Neutrophil (primary cell): ENCODE data around the gene FAM114A1.

ENCODE experiments used
- H3K27ac ChIP-seq: fragments of 200-600 bp; sonication (generic); 2 replicates; pipeline ENCODE4 v1.5.1; 2016; ENCODE audit warnings: mild to moderate bottlenecking, moderate library complexity
- H3K27me3 ChIP-seq: fragments of 200-600 bp; sonication (generic); 2 replicates; pipeline ENCODE4 v1.6.0; 2016; ENCODE audit warnings: mild to moderate bottlenecking
- H3K36me3 ChIP-seq: fragments of 200-600 bp; sonication (generic); 2 replicates; pipeline ENCODE4 v1.5.1; 2017
- H3K4me1 ChIP-seq, 2 experiments: fragments of 200-600 bp in 1 of 2; sonication (generic) in 1 of 2; 1 replicate in 1 of 2; 2 replicates in 1 of 2; pipeline versions ENCODE4 v1.5.1 to v1.6.1; 2013 to 2016; ENCODE audit warnings: low read depth in 1 of 2, low read length in 1 of 2, mild to moderate bottlenecking in 1 of 2, moderate library complexity in 1 of 2; ENCODE audit not compliant: control insufficient read depth in 1 of 2, insufficient read depth in 1 of 2
- H3K4me3 ChIP-seq, 2 experiments: fragments of 200-600 bp in 1 of 2; sonication (generic) in 1 of 2; 1 replicate in 1 of 2; 2 replicates in 1 of 2; pipeline ENCODE4 v1.5.1; 2013 to 2016; ENCODE audit warnings: low read depth in 1 of 2, low read length in 1 of 2, mild to moderate bottlenecking in 1 of 2, moderate library complexity in 1 of 2
- H3K9me3 ChIP-seq: fragments of 200-600 bp; sonication (generic); 2 replicates; pipeline ENCODE4 v1.5.1; 2016
- TF ChIP-seq, protein P1 (sequence below): fragments of 200-600 bp; sonication (generic); IDR thresholded peaks from 2 replicates; pipeline ENCODE4 v1.5.1; 2016; ENCODE audit warnings: antibody characterized with exemption

The FAM114A1 gene

DNA sequence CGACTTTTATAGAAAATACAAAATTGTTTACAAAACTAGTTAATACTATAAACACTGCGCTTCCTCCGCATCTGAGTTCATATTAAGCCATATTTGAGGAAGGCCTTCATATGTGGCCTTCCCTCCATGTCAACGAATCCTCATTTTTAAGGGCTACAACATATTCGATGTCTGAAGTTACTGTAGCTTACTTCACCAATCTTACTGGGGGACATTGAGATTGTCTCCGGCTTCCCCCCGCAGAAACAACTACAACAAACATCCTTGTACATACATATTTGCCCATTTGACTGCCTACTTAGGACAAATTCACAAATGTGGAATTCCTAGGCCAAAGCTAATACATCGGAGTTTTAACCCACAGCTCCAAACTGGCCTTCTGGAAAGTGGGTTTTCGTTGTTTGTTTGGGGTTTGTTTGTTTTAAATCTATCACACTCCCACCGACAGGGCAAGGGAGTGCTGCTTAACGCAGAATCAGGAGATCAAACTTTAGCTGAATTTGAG lies 581 bp upstream of the FAM114A1 start:
- H3K4me3 ChIP-seq = peak overlapping the region; percentile 60 to 69

DNA sequence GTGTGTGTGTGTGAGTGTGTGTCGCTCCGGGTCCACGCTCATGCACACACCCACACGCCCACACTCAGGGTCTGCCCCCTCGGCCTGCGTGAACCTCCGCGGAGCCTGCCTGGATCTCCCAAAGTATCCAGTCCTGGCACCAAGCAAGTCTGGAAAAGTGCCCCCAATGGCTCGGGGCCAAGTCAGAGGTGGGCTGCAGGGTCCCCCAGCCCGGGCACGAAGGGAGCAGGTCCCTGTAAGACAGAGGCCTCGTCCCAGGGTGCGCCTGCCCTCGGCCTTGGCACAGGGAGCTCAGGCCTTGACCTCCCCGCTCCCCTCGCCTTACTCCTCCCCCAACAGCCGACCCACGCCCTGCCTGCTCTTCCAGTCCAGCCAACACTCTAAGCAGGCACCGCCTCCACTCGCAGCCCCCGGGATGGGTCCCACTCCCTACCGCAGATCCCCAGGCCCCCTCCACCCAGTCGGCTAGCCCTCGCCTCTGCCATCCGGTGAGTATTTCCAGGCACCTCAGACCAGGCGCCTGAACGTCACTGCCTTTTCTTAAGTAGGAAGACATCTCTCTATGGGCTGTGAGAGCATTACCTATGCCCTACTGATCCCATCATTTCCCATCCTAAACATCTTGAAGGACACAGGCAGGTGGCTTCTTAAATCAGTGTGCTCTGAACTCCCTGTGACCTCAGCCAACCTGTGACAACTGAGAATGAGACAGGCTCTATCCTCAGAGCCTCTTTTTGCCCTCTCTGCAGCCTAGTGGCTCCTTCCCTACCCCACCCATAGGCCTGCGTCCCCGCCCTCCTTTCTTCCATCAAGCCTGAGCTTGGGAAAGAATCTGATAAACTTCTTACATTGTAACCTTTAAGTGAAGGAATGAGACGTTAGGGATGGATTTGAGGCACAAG lies 704 bp downstream of the FAM114A1 start:
- Histone ChIP-seq H3K4me1 (peaks cover 16 to 18% of the 10 kb centered on the region in 2 experiments), H3K4me3 (peak overlapping the region; percentile 60 to 69), H3K9me3 (no peaks in the 10 kb centered on the region), H3K27ac (peak overlapping the region; percentile 47), H3K36me3 (no peaks in the 10 kb centered on the region), H3K27me3 (no peaks in the 10 kb centered on the region)
- TF ChIP-seq, protein P1, sequence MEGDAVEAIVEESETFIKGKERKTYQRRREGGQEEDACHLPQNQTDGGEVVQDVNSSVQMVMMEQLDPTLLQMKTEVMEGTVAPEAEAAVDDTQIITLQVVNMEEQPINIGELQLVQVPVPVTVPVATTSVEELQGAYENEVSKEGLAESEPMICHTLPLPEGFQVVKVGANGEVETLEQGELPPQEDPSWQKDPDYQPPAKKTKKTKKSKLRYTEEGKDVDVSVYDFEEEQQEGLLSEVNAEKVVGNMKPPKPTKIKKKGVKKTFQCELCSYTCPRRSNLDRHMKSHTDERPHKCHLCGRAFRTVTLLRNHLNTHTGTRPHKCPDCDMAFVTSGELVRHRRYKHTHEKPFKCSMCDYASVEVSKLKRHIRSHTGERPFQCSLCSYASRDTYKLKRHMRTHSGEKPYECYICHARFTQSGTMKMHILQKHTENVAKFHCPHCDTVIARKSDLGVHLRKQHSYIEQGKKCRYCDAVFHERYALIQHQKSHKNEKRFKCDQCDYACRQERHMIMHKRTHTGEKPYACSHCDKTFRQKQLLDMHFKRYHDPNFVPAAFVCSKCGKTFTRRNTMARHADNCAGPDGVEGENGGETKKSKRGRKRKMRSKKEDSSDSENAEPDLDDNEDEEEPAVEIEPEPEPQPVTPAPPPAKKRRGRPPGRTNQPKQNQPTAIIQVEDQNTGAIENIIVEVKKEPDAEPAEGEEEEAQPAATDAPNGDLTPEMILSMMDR = no peak

More for the DNA sequence above, 581 bp upstream of the FAM114A1 start:
- TF ChIP-seq, protein P1 = no peak
- H3K27ac ChIP-seq = peak overlapping the region; percentile 47
- no peaks in the 10 kb centered on the region for H3K27me3 ChIP-seq
- peaks cover 16 to 18% of the 10 kb centered on the region in 2 experiments for H3K4me1 ChIP-seq
- H3K36me3 ChIP-seq = no peaks in the 10 kb centered on the region
- no peaks in the 10 kb centered on the region for H3K9me3 ChIP-seq

DNA sequence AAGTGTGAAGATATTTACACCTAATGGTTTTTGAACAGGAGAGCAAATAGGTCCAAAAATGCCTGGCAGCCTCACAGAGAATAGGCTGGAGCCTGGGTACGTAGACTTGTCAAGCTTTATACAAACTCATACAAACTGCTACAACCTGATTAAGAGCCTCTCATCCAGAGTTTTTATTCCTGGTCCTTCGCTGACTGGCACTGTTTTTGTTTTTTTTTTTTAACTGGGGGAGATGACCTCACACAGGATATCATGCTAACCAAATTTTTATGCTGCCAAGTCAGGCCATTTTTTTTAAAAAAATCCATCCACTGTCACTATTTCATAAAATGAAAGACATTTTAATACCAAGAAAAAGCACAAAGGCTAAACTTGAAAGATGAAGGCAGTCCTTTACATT lies 1.9 kb downstream of the FAM114A1 start:
- Histone ChIP-seq H3K36me3 (no peaks in the 10 kb centered on the region), H3K9me3 (no peaks in the 10 kb centered on the region), H3K4me3 (no peak overlapping the region), H3K27ac (no peak overlapping the region), H3K27me3 (no peaks in the 10 kb centered on the region), H3K4me1 (peaks cover 16 to 18% of the 10 kb centered on the region in 2 experiments)
- TF ChIP-seq, protein P1 = no peak

DNA sequence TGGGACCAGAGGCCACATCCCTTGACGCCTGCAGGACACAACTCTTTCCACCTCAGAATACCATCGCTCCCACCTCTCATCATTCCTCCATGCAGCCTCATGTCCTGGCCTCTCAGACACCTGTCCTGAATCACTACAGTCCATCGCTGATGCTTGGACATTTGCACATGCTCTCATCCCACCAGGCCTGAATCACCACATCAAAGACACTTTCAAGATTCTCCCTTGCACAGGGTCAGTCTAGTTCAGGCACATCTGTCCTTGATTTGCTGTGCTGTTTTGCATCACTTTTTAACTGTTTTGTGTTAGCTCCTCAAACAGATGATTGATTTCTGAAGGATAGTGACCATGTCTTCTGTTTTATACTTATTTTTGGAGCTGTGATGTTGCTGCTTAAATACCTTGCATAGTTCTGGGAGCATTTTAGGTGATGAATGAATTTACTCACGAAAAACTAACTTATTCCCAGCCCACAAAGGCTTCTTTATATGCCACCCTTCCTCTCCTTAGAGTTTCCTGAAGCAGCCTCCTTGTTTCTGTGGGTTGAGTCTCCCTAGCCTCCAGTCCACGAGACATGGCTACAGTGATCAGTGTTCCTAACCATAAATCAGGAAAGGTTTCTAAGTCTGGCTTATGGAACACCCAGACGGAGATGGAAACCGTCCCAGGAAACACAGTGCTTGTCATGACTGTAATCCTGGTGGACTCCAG lies 2.6 kb downstream of the FAM114A1 start:
- TF ChIP-seq, protein P1 = no peak
- no peak overlapping the region for H3K4me3 ChIP-seq
- peaks cover 15 to 17% of the 10 kb centered on the region in 2 experiments for H3K4me1 ChIP-seq
- H3K36me3 ChIP-seq = no peaks in the 10 kb centered on the region
- no peak overlapping the region for H3K27ac ChIP-seq
- no peaks in the 10 kb centered on the region for H3K9me3 ChIP-seq
- no peaks in the 10 kb centered on the region for H3K27me3 ChIP-seq

DNA sequence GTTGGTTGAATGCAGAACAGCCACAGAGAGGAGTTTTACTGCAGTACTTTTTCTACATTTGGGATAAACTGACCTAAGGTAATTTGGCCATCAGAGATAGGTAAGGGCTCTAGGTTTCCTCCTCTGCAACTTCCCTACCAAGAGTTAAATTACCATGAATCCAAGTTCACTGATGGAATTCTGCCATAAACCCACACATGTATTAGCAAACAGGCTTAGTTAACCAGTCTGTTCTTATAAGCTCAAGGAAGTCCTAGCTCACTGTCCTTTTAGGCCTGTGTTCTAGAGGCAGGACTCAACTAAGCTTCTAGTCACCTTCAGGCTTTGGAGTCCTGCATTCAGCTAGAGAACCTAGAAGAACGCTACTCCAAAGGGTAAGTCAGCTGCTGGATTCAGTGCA lies 4.0 kb downstream of the FAM114A1 start:
- Histone ChIP-seq H3K4me1 (peaks cover 11 to 12% of the 10 kb centered on the region in 2 experiments), H3K27me3 (no peaks in the 10 kb centered on the region), H3K9me3 (no peaks in the 10 kb centered on the region), H3K4me3 (no peak overlapping the region), H3K27ac (no peak overlapping the region), H3K36me3 (no peaks in the 10 kb centered on the region)
- TF ChIP-seq, protein P1 = no peak
